ENCODE data around the gene RPS6KC1.

- no peak for TF ChIP-seq CTCF (IDR thresholded peaks at IDR 0.05)
- TF ChIP-seq POLR2AphosphoS5 (IDR thresholded peaks at IDR 0.05) = no peak
- no peak for TF ChIP-seq EP300 (IDR thresholded peaks at IDR 0.05)
- no peak for TF ChIP-seq POLR2A (IDR thresholded peaks at IDR 0.05)
These were observed 129.8 kb downstream of the RPS6KC1 start for GRCh38 chr1:213180833-213181232.

Data from upper lobe of left lung (tissue), 4 donors.